GM21360 (cell line): Measurements from ENCODE around the gene PRDM15.

Experiments
- ATAC-seq: cut with Tn5 transposase; IDR thresholded peaks from one replicate; pipeline ENCODE4 v1.9.1; 2021; ENCODE audit warnings: mild to moderate bottlenecking, moderate library complexity; ENCODE audit not compliant: unreplicated experiment

Gene PRDM15

GRCh38 chr21:41828884-41829360 is 50.2 kb downstream of the PRDM15 start:
- no peak for ATAC-seq

DNA sequence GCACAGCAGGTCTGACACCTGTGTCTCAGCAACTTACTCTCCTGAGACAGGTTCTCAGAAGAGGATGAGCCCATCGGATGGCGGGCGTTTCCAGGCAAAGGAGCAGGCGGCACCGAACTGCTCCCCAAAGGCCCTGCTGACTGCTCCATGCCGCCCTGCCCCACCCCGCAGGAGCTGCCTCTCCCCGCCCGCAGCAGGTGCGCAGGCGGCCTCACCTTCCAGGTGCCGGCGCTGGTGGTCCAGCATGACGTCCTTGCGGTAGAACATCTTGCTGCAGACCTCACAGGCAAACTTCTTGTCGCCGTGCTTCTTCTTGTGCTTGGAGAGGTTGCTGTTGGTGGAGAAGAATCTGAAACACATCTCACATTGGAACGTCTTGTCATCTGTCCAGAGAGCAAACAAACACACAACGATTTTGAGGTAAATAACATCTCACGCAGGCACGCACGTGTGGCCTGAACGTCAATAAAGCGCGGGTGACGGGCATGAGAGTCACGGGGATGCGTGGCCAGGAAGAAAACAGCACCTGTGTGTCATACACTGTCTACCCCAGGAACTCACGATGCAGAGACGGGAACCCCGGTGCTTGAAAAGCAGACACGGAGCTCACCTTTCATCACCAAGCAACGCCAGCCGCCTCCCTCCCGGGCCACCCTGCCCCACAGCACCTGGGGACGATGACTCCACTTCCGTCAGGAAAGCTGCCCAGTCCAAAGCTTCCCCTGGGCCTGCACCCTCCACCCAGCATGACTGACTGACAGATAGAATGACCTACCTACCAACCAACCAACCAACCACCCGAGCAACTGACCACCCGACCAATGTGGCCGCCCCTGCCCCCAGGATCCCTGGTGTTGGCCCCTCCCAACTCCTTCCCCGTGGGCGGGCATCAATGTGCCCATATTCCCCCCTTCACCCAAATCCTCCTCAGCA is 50.9 kb downstream of the PRDM15 start:
- ATAC-seq = no peak

DNA sequence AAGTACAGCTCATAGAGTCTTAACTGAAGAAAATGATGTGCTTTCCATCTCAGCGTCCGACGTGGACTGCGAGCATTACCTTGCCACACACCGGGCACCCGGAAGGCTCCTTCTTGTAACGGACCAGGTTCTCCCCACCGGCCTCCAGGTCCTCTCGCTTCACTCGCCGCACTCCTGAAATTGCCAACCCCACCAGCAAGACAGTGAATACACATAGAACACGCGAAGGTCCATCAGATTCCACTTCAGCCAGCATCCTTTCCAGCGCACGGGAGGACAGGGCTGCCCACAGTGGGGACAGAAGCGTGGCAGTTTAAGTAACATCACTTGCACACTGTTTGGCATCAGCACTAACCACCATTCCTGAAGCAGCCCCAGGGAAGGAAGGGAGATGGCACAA is 53.3 kb downstream of the PRDM15 start:
- no peak for ATAC-seq

GRCh38 chr21:41825216-41825615 is 53.9 kb downstream of the PRDM15 start:
- no peak for ATAC-seq

- ATAC-seq = no peak
Observed at GRCh38 chr21:41824466-41825207, 54.5 kb downstream of the PRDM15 start.

GRCh38 chr21:41823906-41824305 is 55.2 kb downstream of the PRDM15 start:
- no peak for ATAC-seq

DNA sequence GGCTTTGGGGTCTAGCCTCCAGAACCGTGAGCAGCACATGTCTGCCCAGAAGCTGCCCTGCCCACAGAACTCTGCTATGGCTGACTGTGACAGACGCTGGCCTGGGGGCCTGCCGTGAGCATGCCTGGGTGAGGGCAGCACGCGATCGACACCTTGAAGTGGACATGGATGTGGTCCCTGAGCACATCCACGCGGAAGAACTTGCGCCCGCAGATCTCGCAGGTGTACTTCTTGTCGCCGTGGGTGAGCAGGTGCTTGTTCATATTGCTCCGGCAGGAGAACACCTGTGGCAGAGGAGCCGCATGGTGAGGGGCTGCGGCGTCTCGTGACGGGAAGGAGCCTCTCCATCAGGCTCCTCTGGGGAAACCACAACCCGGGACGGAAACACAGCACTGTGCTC is 56.0 kb downstream of the PRDM15 start:
- ATAC-seq = no peak

DNA sequence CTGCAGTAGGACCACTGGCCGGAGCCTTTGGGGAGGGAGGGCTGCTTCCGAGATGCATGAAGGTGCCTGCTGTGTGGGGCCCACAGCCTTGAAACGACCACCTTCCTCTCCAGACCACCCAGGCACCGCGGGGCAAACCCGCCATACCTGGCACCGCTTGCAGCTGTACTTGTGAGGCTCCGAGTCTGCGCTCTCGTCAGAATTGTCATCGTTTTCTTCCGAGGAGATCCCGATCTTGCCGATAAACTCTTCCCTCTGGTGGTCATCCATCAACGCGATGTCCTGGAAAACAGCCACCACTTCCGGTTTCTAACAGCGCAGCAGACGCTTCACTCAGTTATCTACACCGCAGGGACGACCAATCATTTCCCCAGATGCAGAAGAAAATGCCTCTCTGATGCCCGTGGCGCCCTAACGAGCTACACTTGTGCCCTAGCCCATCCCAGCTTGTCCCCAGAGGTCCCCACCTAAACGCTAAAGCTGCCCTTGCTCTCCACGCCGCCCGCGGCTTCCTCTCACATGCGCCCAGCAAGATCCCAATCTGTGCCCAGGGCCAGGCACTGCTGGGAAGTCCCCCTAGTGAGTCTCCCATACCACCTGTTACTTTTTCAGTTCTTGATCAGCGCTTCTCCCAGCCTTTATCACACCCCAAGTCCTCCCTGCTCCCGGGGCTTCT is 57.2 kb downstream of the PRDM15 start:
- ATAC-seq = no peak

DNA sequence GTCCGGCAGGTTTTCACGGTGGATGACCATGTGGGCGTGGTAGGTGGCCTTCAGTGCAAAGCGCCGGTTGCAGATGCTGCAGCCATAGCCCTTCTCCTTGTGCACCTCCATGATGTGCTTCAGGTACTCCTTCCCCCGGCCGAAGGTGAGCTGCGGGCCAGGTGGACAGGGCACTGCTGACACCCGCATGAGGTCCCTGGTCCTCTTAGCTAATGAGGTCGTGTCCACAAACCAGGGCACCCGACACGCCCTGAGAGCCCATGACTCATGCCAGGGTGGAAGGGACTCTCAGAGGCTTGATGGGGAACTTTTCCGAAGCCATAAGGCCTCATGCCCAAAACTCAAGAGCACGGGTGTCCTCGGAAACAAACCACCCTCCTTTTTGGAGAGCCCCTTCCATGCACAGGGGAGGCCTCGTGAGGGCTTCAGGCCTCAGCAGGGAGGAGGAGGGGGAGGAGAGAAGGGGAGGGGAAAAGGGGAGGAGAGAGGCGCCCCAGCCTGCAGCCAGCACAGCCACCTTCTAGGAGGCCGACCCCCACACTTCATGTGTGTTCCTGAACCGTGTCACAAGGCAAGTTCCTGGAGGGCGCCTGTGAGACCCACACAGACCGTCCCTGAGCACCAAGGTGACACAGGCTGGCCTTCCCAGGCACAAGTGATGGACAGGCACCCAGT is 57.9 kb downstream of the PRDM15 start:
- ATAC-seq = no peak

GRCh38 chr21:41820384-41821080 is 58.6 kb downstream of the PRDM15 start:
- no peak for ATAC-seq

- no peak for ATAC-seq
Observed at GRCh38 chr21:41819856-41820281, 59.3 kb downstream of the PRDM15 start.

DNA sequence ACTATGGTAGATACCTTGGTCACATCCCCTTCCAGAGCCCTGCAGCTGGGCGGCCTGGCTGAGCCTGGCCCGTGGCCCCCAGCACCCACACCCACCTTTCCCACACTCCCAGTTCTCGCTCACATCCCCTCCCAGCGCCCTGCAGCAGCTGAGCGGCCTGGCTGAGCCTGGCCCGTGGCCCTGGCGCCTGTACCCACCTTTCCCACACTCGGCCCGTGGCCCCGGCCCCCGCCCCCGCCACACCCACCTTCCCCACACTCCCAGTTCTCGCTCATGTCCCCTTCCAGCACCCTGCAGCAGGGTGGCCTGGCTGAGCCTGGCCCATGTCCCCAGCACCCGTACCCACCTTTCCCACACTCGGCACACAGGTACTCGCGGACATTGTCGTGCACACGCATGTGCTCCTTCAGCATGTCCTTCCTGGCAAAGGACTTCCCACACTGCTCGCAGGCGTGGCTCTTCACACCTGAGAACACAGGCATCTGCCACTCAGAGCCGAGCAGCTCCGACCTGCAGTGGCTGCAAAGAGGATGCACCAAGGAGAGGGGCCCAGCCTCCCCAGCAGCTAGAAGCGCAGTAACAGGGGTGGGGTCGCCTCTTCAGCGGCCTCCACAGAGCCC is 59.8 kb downstream of the PRDM15 start:
- no peak for ATAC-seq

- no peak for ATAC-seq
Observed at GRCh38 chr21:41817877-41818855, 61.0 kb downstream of the PRDM15 start.

- ATAC-seq = no peak
Observed at GRCh38 chr21:41817228-41817627, 61.9 kb downstream of the PRDM15 start.

GRCh38 chr21:41816583-41817165 is 62.5 kb downstream of the PRDM15 start:
- no peak for ATAC-seq

- ATAC-seq = no peak
Observed at GRCh38 chr21:41815652-41816582, 63.2 kb downstream of the PRDM15 start.

DNA sequence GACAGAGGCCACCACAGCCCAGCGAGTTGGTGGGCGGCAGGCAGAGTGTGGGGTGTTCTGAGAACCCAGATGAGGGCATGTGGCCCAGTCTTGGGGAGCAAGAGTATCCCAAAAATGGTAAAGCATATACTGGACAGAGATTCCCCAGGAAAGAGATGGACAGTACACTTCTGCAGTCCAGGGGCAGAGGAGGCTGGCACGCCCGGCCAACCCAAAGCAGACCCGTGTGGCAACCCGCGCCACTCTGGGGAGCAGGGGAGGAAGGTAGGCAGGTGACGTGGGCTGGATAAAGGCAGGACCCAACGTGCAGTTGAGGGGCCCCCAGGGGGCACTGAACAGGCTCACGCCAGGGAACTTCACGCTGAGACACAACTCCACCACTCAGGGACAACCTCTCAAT is 65.9 kb downstream of the PRDM15 start:
- ATAC-seq = no peak
